ENCODE results near the gene LRBA. TPM values are rescaled to one million over a fixed set of nuclear protein-coding genes. Genes with fewer than 3 reads are reported as not detected.
"Not testable (repeated sequence)": the region's sequence is repeated elsewhere in the genome, so short reads cannot be mapped to it uniquely, and the experiment has no call there.

LRBA gene
- total and polyA plus RNA-seq, 4 donors, result 8.2 to 69.8 (median 32.8) TPM

- Histone ChIP-seq H3K36me3 (ENCODE audit: control insufficient read depth in 4 of 4, insufficient read depth in 3 of 4, low read depth in 1 of 4, low read length in 3 of 4) (no peaks in the 10 kb centered on the region), H3K27me3 (ENCODE audit: control insufficient read depth in 4 of 4, insufficient read depth in 4 of 4, low read length in 3 of 4) (no peaks in the 10 kb centered on the region), H3K4me3 (ENCODE audit: low read depth in 1 of 3, low read length in 3 of 3) (no peak overlapping the region), H3K4me1 (ENCODE audit: control insufficient read depth in 4 of 4, insufficient read depth in 4 of 4, low read length in 3 of 4) (no peaks in the 10 kb centered on the region), H3K9me3 (ENCODE audit: control insufficient read depth in 4 of 4, low read length in 3 of 4) (no peaks in the 10 kb centered on the region), H3K27ac (ENCODE audit: low read depth in 1 of 2, low read length in 2 of 2) (no peak overlapping the region), H3K9ac (ENCODE audit: low read depth in 1 of 2, low read length in 2 of 2) (no peak overlapping the region)
- 97% methylated on average over 1 of the region's 1 CpG for WGBS
- no peak for TF ChIP-seq TAF1 (conservative IDR thresholded peaks at IDR 0.05)
- no peak for TF ChIP-seq ATF3 (IDR thresholded peaks at IDR 0.05)
- TF ChIP-seq REST (IDR thresholded peaks at IDR 0.05), result no peak
- no peak for TF ChIP-seq GABPA (IDR thresholded peaks at IDR 0.05 in 1 of 2, conservative IDR thresholded peaks at IDR 0.05 in 1 of 2)
- TF ChIP-seq RXRA (IDR thresholded peaks at IDR 0.05), result no peak
- TF ChIP-seq HNF4G (IDR thresholded peaks at IDR 0.05), result no peak
- TF ChIP-seq CTCF (IDR thresholded peaks at IDR 0.05; ENCODE audit: low read depth, low read length, missing input control), result no peak
- TF ChIP-seq ZBTB33 (IDR thresholded peaks at IDR 0.05), result no peak
- no peak for TF ChIP-seq FOXA1 (IDR thresholded peaks at IDR 0.05)
- TF ChIP-seq HNF4A (conservative IDR thresholded peaks at IDR 0.05), result no peak
- TF ChIP-seq MAX (IDR thresholded peaks at IDR 0.05), result no peak
- TF ChIP-seq NR2F2 (IDR thresholded peaks at IDR 0.05), result no peak
- no peak for TF ChIP-seq FOXA2 (IDR thresholded peaks at IDR 0.05)
- no peak for TF ChIP-seq RAD21 (IDR thresholded peaks at IDR 0.05)
- no peak for TF ChIP-seq YY1 (IDR thresholded peaks at IDR 0.05)
- no peak for TF ChIP-seq EGR1 (IDR thresholded peaks at IDR 0.05; ENCODE audit: low read depth in 2 of 2)
- TF ChIP-seq JUND (IDR thresholded peaks at IDR 0.05), result no peak
- TF ChIP-seq SP1 (IDR thresholded peaks at IDR 0.05), result no peak
- DNase-seq (ENCODE audit: low spot score), result no peak
Measured at GRCh38 chr4:150662686-150663085, 352.4 kb downstream of the LRBA start.

GRCh38 chr4:150661551-150661950 is 353.5 kb downstream of the LRBA start:
- not testable (repeated sequence) for H3K9ac ChIP-seq (ENCODE audit: low read depth in 1 of 2, low read length in 2 of 2); DNase-seq (ENCODE audit: low spot score); H3K27me3 ChIP-seq (ENCODE audit: control insufficient read depth in 4 of 4, insufficient read depth in 4 of 4, low read length in 3 of 4); H3K36me3 ChIP-seq (ENCODE audit: control insufficient read depth in 4 of 4, insufficient read depth in 3 of 4, low read depth in 1 of 4, low read length in 3 of 4); H3K4me1 ChIP-seq (ENCODE audit: control insufficient read depth in 4 of 4, insufficient read depth in 4 of 4, low read length in 3 of 4); H3K4me3 ChIP-seq (ENCODE audit: low read depth in 1 of 3, low read length in 3 of 3); H3K27ac ChIP-seq (ENCODE audit: low read depth in 1 of 2, low read length in 2 of 2); H3K9me3 ChIP-seq (ENCODE audit: control insufficient read depth in 4 of 4, low read length in 3 of 4)
- WGBS, result 94% methylated on average over 6 of the region's 6 CpGs

GRCh38 chr4:150658258-150658657 is 356.8 kb downstream of the LRBA start:
- not testable (repeated sequence) for DNase-seq (ENCODE audit: low spot score)

More at GRCh38 chr4:150658258-150658657, 356.8 kb downstream of the LRBA start:
- H3K36me3 ChIP-seq (ENCODE audit: control insufficient read depth in 4 of 4, insufficient read depth in 3 of 4, low read depth in 1 of 4, low read length in 3 of 4); H3K4me1 ChIP-seq (ENCODE audit: control insufficient read depth in 4 of 4, insufficient read depth in 4 of 4, low read length in 3 of 4); H3K4me3 ChIP-seq (ENCODE audit: low read depth in 1 of 3, low read length in 3 of 3); H3K9ac ChIP-seq (ENCODE audit: low read depth in 1 of 2, low read length in 2 of 2); H3K9me3 ChIP-seq (ENCODE audit: control insufficient read depth in 4 of 4, low read length in 3 of 4); H3K27me3 ChIP-seq (ENCODE audit: control insufficient read depth in 4 of 4, insufficient read depth in 4 of 4, low read length in 3 of 4); H3K27ac ChIP-seq (ENCODE audit: low read depth in 1 of 2, low read length in 2 of 2): not testable (repeated sequence)
- 97% methylated on average over 1 of the region's 1 CpG for WGBS

All from liver (tissue), 9 donors.